Measurements from ENCODE around the gene GBP1.
"Not testable (repeated sequence)": the region's sequence is repeated elsewhere in the genome, so short reads cannot be mapped to it uniquely, and the experiment has no call there.

The GBP1 gene

GRCh38 chr1:89087241-89087640, 22.2 kb upstream of the GBP1 start:
- H3K27ac ChIP-seq (ENCODE audit: low read depth, low read length), result no peak overlapping the region
- H3K79me2 ChIP-seq (ENCODE audit: control insufficient read depth, insufficient read depth, low read length, unreplicated experiment), result no peaks in the 10 kb centered on the region
- no peak overlapping the region for H3K4me3 ChIP-seq (ENCODE audit: low read depth, low read length)
- no peaks in the 10 kb centered on the region for H3K36me3 ChIP-seq (ENCODE audit: insufficient read depth, low read length)
- H3K4me1 ChIP-seq (ENCODE audit: control insufficient read depth, insufficient read depth, low read length, unreplicated experiment), result no peaks in the 10 kb centered on the region
- H2AFZ ChIP-seq (ENCODE audit: low read length, unreplicated experiment), result no peak overlapping the region
- H3K27me3 ChIP-seq (ENCODE audit: insufficient read depth, low read length), result no peaks in the 10 kb centered on the region

- no peak overlapping the region for H3K4me3 ChIP-seq (ENCODE audit: low read depth, low read length)
- H3K27me3 ChIP-seq (ENCODE audit: insufficient read depth, low read length), result no peaks in the 10 kb centered on the region
- H3K36me3 ChIP-seq (ENCODE audit: insufficient read depth, low read length), result no peaks in the 10 kb centered on the region
- no peak overlapping the region for H3K27ac ChIP-seq (ENCODE audit: low read depth, low read length)
- H2AFZ ChIP-seq (ENCODE audit: low read length, unreplicated experiment), result no peak overlapping the region
- no peaks in the 10 kb centered on the region for H3K4me1 ChIP-seq (ENCODE audit: control insufficient read depth, insufficient read depth, low read length, unreplicated experiment)
- no peaks in the 10 kb centered on the region for H3K79me2 ChIP-seq (ENCODE audit: control insufficient read depth, insufficient read depth, low read length, unreplicated experiment)
These were observed 20.8 kb upstream of the GBP1 start for GRCh38 chr1:89085781-89086180.

DNA sequence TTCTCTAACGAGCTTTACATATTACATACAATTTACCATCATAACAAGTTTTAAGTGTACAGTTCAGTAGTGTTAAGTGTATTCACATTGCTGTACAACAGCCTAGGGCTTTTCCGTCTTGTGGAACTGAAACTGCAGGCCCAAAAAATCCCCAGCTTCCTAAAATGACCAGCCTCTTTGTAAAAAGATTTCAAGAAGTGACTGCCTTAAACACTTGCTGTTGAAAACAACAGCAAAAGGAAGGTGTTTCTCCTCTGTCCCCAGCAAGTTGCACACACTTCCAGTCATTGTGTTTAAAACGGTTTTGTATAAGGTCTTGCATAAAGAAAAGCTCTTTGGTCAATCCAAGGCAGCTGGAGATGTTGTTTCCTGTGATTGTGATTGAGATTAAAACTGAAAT, 16.0 kb upstream of the GBP1 start:
- H3K4me3 ChIP-seq (ENCODE audit: low read depth, low read length), result no peak overlapping the region
- no peak overlapping the region for H2AFZ ChIP-seq (ENCODE audit: low read length, unreplicated experiment)
- H3K27me3 ChIP-seq (ENCODE audit: insufficient read depth, low read length), result no peaks in the 10 kb centered on the region
- no peaks in the 10 kb centered on the region for H3K79me2 ChIP-seq (ENCODE audit: control insufficient read depth, insufficient read depth, low read length, unreplicated experiment)
- no peaks in the 10 kb centered on the region for H3K4me1 ChIP-seq (ENCODE audit: control insufficient read depth, insufficient read depth, low read length, unreplicated experiment)
- no peak overlapping the region for H3K27ac ChIP-seq (ENCODE audit: low read depth, low read length)
- no peaks in the 10 kb centered on the region for H3K36me3 ChIP-seq (ENCODE audit: insufficient read depth, low read length)

GRCh38 chr1:89080068-89080467, 15.1 kb upstream of the GBP1 start:
- not testable (repeated sequence) for H3K4me3 ChIP-seq (ENCODE audit: low read depth, low read length); H2AFZ ChIP-seq (ENCODE audit: low read length, unreplicated experiment); H3K36me3 ChIP-seq (ENCODE audit: insufficient read depth, low read length); H3K27ac ChIP-seq (ENCODE audit: low read depth, low read length); H3K4me1 ChIP-seq (ENCODE audit: control insufficient read depth, insufficient read depth, low read length, unreplicated experiment); H3K27me3 ChIP-seq (ENCODE audit: insufficient read depth, low read length); H3K79me2 ChIP-seq (ENCODE audit: control insufficient read depth, insufficient read depth, low read length, unreplicated experiment)

DNA sequence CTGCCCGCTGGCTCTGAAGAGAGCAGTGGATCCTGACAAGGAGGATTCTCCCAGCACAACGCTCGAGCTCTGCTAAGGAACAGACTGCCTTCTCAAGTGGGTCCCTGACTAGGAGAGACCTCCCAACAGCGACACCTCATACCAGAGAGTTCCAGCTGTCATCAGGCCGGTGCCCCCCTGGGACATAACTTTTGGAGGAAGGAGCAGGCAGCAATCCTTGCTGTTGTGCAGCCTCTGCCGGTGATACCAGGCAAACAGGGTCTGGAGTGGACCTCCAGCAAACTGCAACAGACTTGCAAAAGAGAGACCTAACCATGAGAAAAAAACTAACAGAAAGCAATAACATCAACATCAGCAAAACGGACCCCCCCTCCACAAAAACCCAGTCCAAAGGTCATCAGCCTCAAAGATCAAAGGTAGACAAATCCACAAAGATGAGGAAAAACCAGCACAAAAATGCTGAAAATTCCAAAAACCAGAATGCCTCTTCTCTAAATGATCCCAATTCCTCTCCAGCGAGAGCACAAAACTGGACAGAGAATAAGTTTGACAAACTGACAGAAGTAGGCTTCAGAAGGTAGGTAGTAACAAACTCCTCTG, 7.6 kb upstream of the GBP1 start:
- not testable (repeated sequence) for H3K27me3 ChIP-seq (ENCODE audit: insufficient read depth, low read length); H3K27ac ChIP-seq (ENCODE audit: low read depth, low read length); H2AFZ ChIP-seq (ENCODE audit: low read length, unreplicated experiment); H3K36me3 ChIP-seq (ENCODE audit: insufficient read depth, low read length); H3K79me2 ChIP-seq (ENCODE audit: control insufficient read depth, insufficient read depth, low read length, unreplicated experiment); H3K4me3 ChIP-seq (ENCODE audit: low read depth, low read length); H3K4me1 ChIP-seq (ENCODE audit: control insufficient read depth, insufficient read depth, low read length, unreplicated experiment)

GRCh38 chr1:89070509-89070908, 5.5 kb upstream of the GBP1 start:
- H3K4me3 ChIP-seq (ENCODE audit: low read depth, low read length), result peak overlapping the region; percentile 76
- H3K27me3 ChIP-seq (ENCODE audit: insufficient read depth, low read length), result no peaks in the 10 kb centered on the region
- H2AFZ ChIP-seq (ENCODE audit: low read length, unreplicated experiment), result peak overlapping the region; percentile 97
- peaks cover 10% of the 10 kb centered on the region for H3K4me1 ChIP-seq (ENCODE audit: control insufficient read depth, insufficient read depth, low read length, unreplicated experiment)
- H3K27ac ChIP-seq (ENCODE audit: low read depth, low read length), result no peak overlapping the region
- no peaks in the 10 kb centered on the region for H3K79me2 ChIP-seq (ENCODE audit: control insufficient read depth, insufficient read depth, low read length, unreplicated experiment)
- H3K36me3 ChIP-seq (ENCODE audit: insufficient read depth, low read length), result no peaks in the 10 kb centered on the region

DNA sequence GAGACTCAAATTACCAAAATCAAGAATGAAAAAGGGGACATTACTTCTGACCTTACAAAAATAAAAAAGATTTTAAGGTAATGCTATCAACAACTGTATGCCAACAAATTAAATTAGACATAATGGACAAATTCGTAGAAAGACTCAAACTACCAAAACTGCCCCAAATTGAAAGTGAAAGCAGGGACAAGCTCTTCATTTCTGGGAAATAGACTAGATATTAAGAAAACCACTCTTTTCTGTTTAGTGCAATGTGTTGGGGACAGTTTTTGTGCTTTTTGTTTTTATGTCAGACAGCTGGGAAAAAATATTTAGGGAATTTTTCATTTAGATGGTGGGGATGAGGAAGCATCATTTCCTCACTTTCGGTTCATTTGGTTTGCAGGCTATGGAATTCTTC, 4.9 kb upstream of the GBP1 start:
- Histone ChIP-seq H2AFZ (ENCODE audit: low read length, unreplicated experiment) (peak overlapping the region; percentile 97), H3K27me3 (ENCODE audit: insufficient read depth, low read length) (no peaks in the 10 kb centered on the region), H3K4me1 (ENCODE audit: control insufficient read depth, insufficient read depth, low read length, unreplicated experiment) (peaks cover 11% of the 10 kb centered on the region), H3K36me3 (ENCODE audit: insufficient read depth, low read length) (no peaks in the 10 kb centered on the region), H3K79me2 (ENCODE audit: control insufficient read depth, insufficient read depth, low read length, unreplicated experiment) (no peaks in the 10 kb centered on the region), H3K27ac (ENCODE audit: low read depth, low read length) (no peak overlapping the region; the same call in 1 of the 2 replicates), H3K4me3 (ENCODE audit: low read depth, low read length) (peak overlapping the region; percentile 76)

DNA sequence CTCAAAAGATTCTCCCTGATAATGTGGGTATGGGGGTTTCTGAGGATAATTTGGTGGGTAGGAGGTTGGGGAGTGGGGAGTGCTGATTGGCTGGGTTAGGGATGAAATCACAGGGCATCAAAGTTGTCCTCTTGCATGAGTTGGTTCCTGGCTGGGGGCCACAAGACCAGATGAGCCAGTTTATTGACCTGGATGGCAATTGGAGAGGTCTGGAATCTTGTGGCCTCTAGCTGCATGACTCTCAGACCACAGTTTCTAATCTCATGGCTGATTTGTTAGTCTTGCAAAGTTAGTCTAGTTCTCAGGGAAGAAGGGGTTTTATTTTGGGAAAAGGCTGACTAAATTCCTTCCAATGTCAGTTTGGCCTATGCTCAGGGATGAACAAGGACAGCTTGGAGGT, 3.3 kb upstream of the GBP1 start:
- H3K27ac ChIP-seq (ENCODE audit: low read depth, low read length), result no peak overlapping the region
- no peaks in the 10 kb centered on the region for H3K36me3 ChIP-seq (ENCODE audit: insufficient read depth, low read length)
- H3K27me3 ChIP-seq (ENCODE audit: insufficient read depth, low read length), result no peaks in the 10 kb centered on the region
- peaks cover 11% of the 10 kb centered on the region for H3K4me1 ChIP-seq (ENCODE audit: control insufficient read depth, insufficient read depth, low read length, unreplicated experiment)
- H3K4me3 ChIP-seq (ENCODE audit: low read depth, low read length), result no peak overlapping the region
- peak overlapping the region; percentile 52 for H2AFZ ChIP-seq (ENCODE audit: low read length, unreplicated experiment)
- H3K79me2 ChIP-seq (ENCODE audit: control insufficient read depth, insufficient read depth, low read length, unreplicated experiment), result peaks cover 15% of the 10 kb centered on the region

- no peaks in the 10 kb centered on the region for H3K27me3 ChIP-seq (ENCODE audit: insufficient read depth, low read length)
- H2AFZ ChIP-seq (ENCODE audit: low read length, unreplicated experiment), result no peak overlapping the region
- H3K79me2 ChIP-seq (ENCODE audit: control insufficient read depth, insufficient read depth, low read length, unreplicated experiment), result peaks cover 34% of the 10 kb centered on the region
- peaks cover 18% of the 10 kb centered on the region for H3K36me3 ChIP-seq (ENCODE audit: insufficient read depth, low read length)
- peak overlapping the region; percentile 85 for H3K27ac ChIP-seq (ENCODE audit: low read depth, low read length)
- H3K4me3 ChIP-seq (ENCODE audit: low read depth, low read length), result peak overlapping the region; percentile 78
- peaks cover 18% of the 10 kb centered on the region for H3K4me1 ChIP-seq (ENCODE audit: control insufficient read depth, insufficient read depth, low read length, unreplicated experiment)
These were observed 376 bp downstream of the GBP1 start for GRCh38 chr1:89064632-89065031.

DNA sequence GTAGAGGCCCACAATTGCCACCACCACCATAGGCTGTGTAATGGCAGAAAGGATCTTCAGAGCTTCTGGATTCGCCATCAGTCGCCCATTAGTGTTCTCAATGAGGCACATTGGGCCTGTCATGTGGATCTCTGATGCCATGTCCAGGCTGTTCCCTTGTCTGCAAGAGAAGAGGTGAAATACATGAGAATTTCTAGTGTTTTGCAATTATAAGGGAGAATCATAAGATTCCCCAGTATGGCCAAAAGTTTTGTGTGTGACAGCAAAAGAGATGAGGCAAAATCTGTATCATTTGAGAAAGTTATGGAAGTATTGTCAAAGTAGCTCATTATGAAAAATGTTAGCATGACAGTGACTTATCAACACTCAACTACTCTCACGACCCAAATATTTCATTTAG, 1.9 kb downstream of the GBP1 start:
- Histone ChIP-seq H3K27ac (ENCODE audit: low read depth, low read length) (no peak overlapping the region), H3K4me3 (ENCODE audit: low read depth, low read length) (peak overlapping the region; percentile 78), H3K79me2 (ENCODE audit: control insufficient read depth, insufficient read depth, low read length, unreplicated experiment) (peaks cover 34% of the 10 kb centered on the region), H3K27me3 (ENCODE audit: insufficient read depth, low read length) (no peaks in the 10 kb centered on the region), H3K36me3 (ENCODE audit: insufficient read depth, low read length) (peaks cover 24% of the 10 kb centered on the region), H2AFZ (ENCODE audit: low read length, unreplicated experiment) (no peak overlapping the region), H3K4me1 (ENCODE audit: control insufficient read depth, insufficient read depth, low read length, unreplicated experiment) (peaks cover 10% of the 10 kb centered on the region)

- H3K27me3 ChIP-seq (ENCODE audit: insufficient read depth, low read length), result no peaks in the 10 kb centered on the region
- peaks cover 7% of the 10 kb centered on the region for H3K4me1 ChIP-seq (ENCODE audit: control insufficient read depth, insufficient read depth, low read length, unreplicated experiment)
- H3K36me3 ChIP-seq (ENCODE audit: insufficient read depth, low read length), result peaks cover 48% of the 10 kb centered on the region
- H3K4me3 ChIP-seq (ENCODE audit: low read depth, low read length), result no peak overlapping the region
- H2AFZ ChIP-seq (ENCODE audit: low read length, unreplicated experiment), result no peak overlapping the region
- no peak overlapping the region for H3K27ac ChIP-seq (ENCODE audit: low read depth, low read length)
- H3K79me2 ChIP-seq (ENCODE audit: control insufficient read depth, insufficient read depth, low read length, unreplicated experiment), result peaks cover 34% of the 10 kb centered on the region
These were observed 4.9 kb downstream of the GBP1 start for GRCh38 chr1:89060091-89060490.

Data from ACC112 (cell line).